B cell (primary cell): ENCODE measurements around the gene TMEM52B. TPM values are rescaled to one million over a fixed set of nuclear protein-coding genes. Genes with fewer than 3 reads are reported as not detected.

Experiments used
- ATAC-seq: fragments of 200-7000 bp; cut with Tn5 transposase; one replicate; pipeline ENCODE4 v1.10.0; 2021; ENCODE audit warnings: low read depth, mild to moderate bottlenecking, moderate number of reproducible peaks, moderate library complexity
- CTCF ChIA-PET: fragments of 350-600 bp; sonication (Branson Sonifier 250); formaldehyde crosslinking; loops from one replicate; lab custom pipeline; 2021; ENCODE audit warnings: antibody characterized with exemption, inconsistent platforms; lab: Charles Lee
- POLR2A ChIA-PET: fragments of 350-600 bp; sonication (Branson Sonifier 250); formaldehyde crosslinking; loops from one replicate; lab custom pipeline; 2021; ENCODE audit warnings: antibody characterized with exemption; lab: Charles Lee
- DNase-seq: peaks from one replicate; pipeline ENCODE4 v3.0.0; 2013
- H2AFZ ChIP-seq: 2 replicates; pipeline ENCODE4 v1.6.1; 2012; ENCODE audit warnings: mild to moderate bottlenecking, low read depth, low read length; ENCODE audit not compliant: insufficient read depth, poor library complexity, severe bottlenecking
- H3K27ac ChIP-seq, 2 donors: 1 replicate in 1 of 2; 2 replicates in 1 of 2; pipeline ENCODE4 v1.5.1; 2012 to 2013; ENCODE audit warnings: low read length in 2 of 2, mild to moderate bottlenecking in 2 of 2, moderate library complexity in 1 of 2
- H3K27me3 ChIP-seq, 4 experiments: fragments of 200-600 bp in 1 of 4; sonication (generic) in 1 of 4; replicated peaks in 1 of 4; 1 replicate in 2 of 4; 2 replicates in 2 of 4; pipeline versions ENCODE4 v1.6.1 to v1.7.0; 2013 to 2016; ENCODE audit warnings: low read length in 3 of 4, mild to moderate bottlenecking in 2 of 4, mixed read lengths in 1 of 4, moderate library complexity in 1 of 4; ENCODE audit not compliant: insufficient read depth in 4 of 4, control insufficient read depth in 3 of 4; ENCODE audit errors: control extremely low read depth in 1 of 4
- H3K36me3 ChIP-seq, 2 experiments: replicated peaks in 1 of 2; 1 replicate in 1 of 2; 2 replicates in 1 of 2; pipeline versions ENCODE4 v1.6.1 to v1.7.1; 2013; ENCODE audit warnings: low read length in 1 of 2; ENCODE audit not compliant: insufficient read depth in 2 of 2, control insufficient read depth in 1 of 2; ENCODE audit errors: control extremely low read depth in 1 of 2, extremely low read depth in 1 of 2
- H3K4me1 ChIP-seq, 2 donors: fragments of 200-600 bp in 1 of 2; sonication (generic) in 1 of 2; 1 replicate in 1 of 2; 2 replicates in 1 of 2; pipeline versions ENCODE4 v1.5.1 to v1.6.1; 2013 to 2017; ENCODE audit warnings: low read length in 2 of 2; ENCODE audit not compliant: control insufficient read depth in 2 of 2, insufficient read depth in 2 of 2
- H3K4me2 ChIP-seq: replicated peaks from 2 replicates; pipeline ENCODE3; 2012; ENCODE audit warnings: mild to moderate bottlenecking, low read depth, low read length; ENCODE audit not compliant: poor library complexity, severe bottlenecking
- H3K4me3 ChIP-seq, 5 experiments: fragments of 200-600 bp in 1 of 5; sonication (generic) in 1 of 5; 1 replicate in 3 of 5; 2 replicates in 2 of 5; pipeline versions ENCODE4 v1.5.1 to v1.7.0; 2011 to 2016; ENCODE audit warnings: low read length in 4 of 5, mild to moderate bottlenecking in 4 of 5, low read depth in 2 of 5, control low read depth in 1 of 5, moderate library complexity in 1 of 5; ENCODE audit not compliant: insufficient read depth in 1 of 5; ENCODE audit errors: control extremely low read depth in 1 of 5, extremely low read depth in 1 of 5
- H3K79me2 ChIP-seq: fragments of 200-600 bp; sonication (generic); one replicate; pipeline ENCODE4 v1.6.0; 2016; ENCODE audit warnings: low read length; ENCODE audit not compliant: control insufficient read depth, insufficient read depth
- H3K9ac ChIP-seq: fragments of 200-600 bp; sonication (generic); 2 replicates; pipeline ENCODE4 v1.6.1; 2017; ENCODE audit warnings: mild to moderate bottlenecking, low read length, moderate library complexity
- H3K9me3 ChIP-seq, 3 donors: one replicate each; pipeline versions ENCODE4 v1.6.1 to v1.7.1; 2013; ENCODE audit warnings: low read length in 2 of 3; ENCODE audit not compliant: control insufficient read depth in 2 of 3, insufficient read depth in 1 of 3; ENCODE audit errors: control extremely low read depth in 1 of 3
- H4K20me1 ChIP-seq: 2 replicates; pipeline ENCODE4 v1.6.0; 2012; ENCODE audit warnings: mild to moderate bottlenecking, low read length; ENCODE audit not compliant: insufficient read depth, control insufficient read depth, poor library complexity, severe bottlenecking
- H3K27ac Mint-ChIP-seq: one replicate; pipeline ENCODE4 v1.8.0; 2021; ENCODE audit warnings: mixed read lengths
- H3K27me3 Mint-ChIP-seq: one replicate; pipeline ENCODE4 v1.8.0; 2021; ENCODE audit warnings: mixed read lengths
- H3K4me1 Mint-ChIP-seq: one replicate; pipeline ENCODE4 v1.8.0; 2021; ENCODE audit warnings: mixed read lengths
- H3K4me3 Mint-ChIP-seq: one replicate; pipeline ENCODE4 v1.8.0; 2021; ENCODE audit warnings: mixed read lengths
- H3K9me3 Mint-ChIP-seq: one replicate; pipeline ENCODE4 v1.8.0; 2022; ENCODE audit warnings: mixed read lengths; ENCODE audit not compliant: insufficient read depth
- EZH2 ChIP-seq: IDR thresholded peaks from 2 replicates; pipeline ENCODE4 v1.6.1; 2012; ENCODE audit warnings: borderline replicate concordance, low read depth, mild to moderate bottlenecking, moderate library complexity, low read length; ENCODE audit not compliant: insufficient read depth, poor library complexity, severe bottlenecking
- WGBS: methylation state at CpG from one replicate; pipeline ENCODE4 v1.1.5; 2013; ENCODE audit warnings: missing lambda C conversion rate; ENCODE audit not compliant: insufficient coverage; 5-methylcytosine and 5-hydroxymethylcytosine counted together
- intact Hi-C: fragments of 100-400 bp; cut with micrococcal nuclease; formaldehyde crosslinking; loops from one replicate; pipeline ENCODE4 v1.10.0; 2022
- polyA plus RNA-seq: library from polyadenylated mRNA; depleted of rRNA; stranded (reverse); fragments of >200 nt; gene quantifications from 2 replicates; pipeline ENCODE4 v1.2.3, GENCODE V29; 2012
- total RNA-seq, 2 donors: library from RNA; stranded (reverse); fragments of 120-200 nt in 1 of 2; gene quantifications; 1 replicate in 1 of 2; 2 replicates in 1 of 2; pipeline versions ENCODE4 v1.2.3 to v1.2.4, GENCODE V29; 2013 to 2022
- TF ChIP-seq, protein P1 (sequence below): fragments of 200-600 bp; IDR thresholded peaks from one replicate; pipeline ENCODE4 v1.8.0; 2022; ENCODE audit warnings: antibody characterized with exemption, mild to moderate bottlenecking

The TMEM52B gene
- total and polyA plus RNA-seq, 2 donors (not counting 1 experiment from before 2014, with no cell fraction given), result 0.03 TPM; not detected in 1

DNA sequence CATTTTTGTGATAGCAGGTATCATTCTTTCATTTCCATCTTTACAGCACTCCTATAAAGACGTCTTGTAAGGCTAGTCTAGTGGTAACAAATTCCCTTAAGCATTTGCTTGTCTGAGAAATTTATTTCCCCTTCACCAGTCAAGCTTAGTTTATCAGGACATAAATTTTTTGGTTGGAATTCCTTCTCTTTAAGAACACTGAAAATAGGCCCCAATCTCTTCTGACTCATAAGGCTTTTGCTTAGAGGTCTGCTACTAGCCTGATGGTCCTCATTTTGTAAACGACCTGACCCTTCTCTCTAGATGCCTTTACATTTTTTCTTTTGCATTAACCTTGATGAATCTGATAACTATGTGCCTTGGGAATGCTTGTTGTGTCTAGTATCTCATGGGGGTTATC, 27.2 kb upstream of the TMEM52B start:
- peaks cover 12 to 14% of the 10 kb centered on the region in 2 donors for H3K4me1 ChIP-seq
- H3K27ac Mint-ChIP-seq, result no peak overlapping the region
- H4K20me1 ChIP-seq, result no peaks in the 10 kb centered on the region
- CTCF ChIA-PET, result interaction anchor here (0.7 to 2.7 kb wide), 9 partner anchors 8 to 410 kb away, joined by 3 to 30 read pairs (median 4); partner anchors contain the start of gene CLEC7A
- no peak overlapping the region for H3K9ac ChIP-seq
- H2AFZ ChIP-seq, result no peak overlapping the region
- peaks cover 27% of the 10 kb centered on the region for H3K27me3 Mint-ChIP-seq
- H3K4me1 Mint-ChIP-seq, result peaks cover 13% of the 10 kb centered on the region
- no peak overlapping the region for H3K4me3 Mint-ChIP-seq
- H3K27ac ChIP-seq, result no peak overlapping the region
- H3K4me3 ChIP-seq, result no peak overlapping the region
- peaks cover 0 to 7% (median 6%) of the 10 kb centered on the region in 3 donors for H3K9me3 ChIP-seq
- H3K36me3 ChIP-seq, result no peaks in the 10 kb centered on the region
- intact Hi-C loops, result loop anchor here (2.0 kb wide), 1 partner anchor 411 kb away; no protein-coding TSS in a partner anchor
- no peaks in the 10 kb centered on the region for H3K9me3 Mint-ChIP-seq
- no peak overlapping the region for H3K4me2 ChIP-seq
- no CpG with 5 or more reads among the region's 2 CpGs for WGBS
- POLR2A ChIA-PET, result no interaction called here
- no peak for ATAC-seq
- TF ChIP-seq EZH2, result no peak
- TF ChIP-seq, protein P1, sequence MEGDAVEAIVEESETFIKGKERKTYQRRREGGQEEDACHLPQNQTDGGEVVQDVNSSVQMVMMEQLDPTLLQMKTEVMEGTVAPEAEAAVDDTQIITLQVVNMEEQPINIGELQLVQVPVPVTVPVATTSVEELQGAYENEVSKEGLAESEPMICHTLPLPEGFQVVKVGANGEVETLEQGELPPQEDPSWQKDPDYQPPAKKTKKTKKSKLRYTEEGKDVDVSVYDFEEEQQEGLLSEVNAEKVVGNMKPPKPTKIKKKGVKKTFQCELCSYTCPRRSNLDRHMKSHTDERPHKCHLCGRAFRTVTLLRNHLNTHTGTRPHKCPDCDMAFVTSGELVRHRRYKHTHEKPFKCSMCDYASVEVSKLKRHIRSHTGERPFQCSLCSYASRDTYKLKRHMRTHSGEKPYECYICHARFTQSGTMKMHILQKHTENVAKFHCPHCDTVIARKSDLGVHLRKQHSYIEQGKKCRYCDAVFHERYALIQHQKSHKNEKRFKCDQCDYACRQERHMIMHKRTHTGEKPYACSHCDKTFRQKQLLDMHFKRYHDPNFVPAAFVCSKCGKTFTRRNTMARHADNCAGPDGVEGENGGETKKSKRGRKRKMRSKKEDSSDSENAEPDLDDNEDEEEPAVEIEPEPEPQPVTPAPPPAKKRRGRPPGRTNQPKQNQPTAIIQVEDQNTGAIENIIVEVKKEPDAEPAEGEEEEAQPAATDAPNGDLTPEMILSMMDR, result no peak
- no peaks in the 10 kb centered on the region for H3K79me2 ChIP-seq
- peaks cover 0 to 16% (median 12%) of the 10 kb centered on the region in 4 experiments for H3K27me3 ChIP-seq
- DNase-seq, result no peak

DNA sequence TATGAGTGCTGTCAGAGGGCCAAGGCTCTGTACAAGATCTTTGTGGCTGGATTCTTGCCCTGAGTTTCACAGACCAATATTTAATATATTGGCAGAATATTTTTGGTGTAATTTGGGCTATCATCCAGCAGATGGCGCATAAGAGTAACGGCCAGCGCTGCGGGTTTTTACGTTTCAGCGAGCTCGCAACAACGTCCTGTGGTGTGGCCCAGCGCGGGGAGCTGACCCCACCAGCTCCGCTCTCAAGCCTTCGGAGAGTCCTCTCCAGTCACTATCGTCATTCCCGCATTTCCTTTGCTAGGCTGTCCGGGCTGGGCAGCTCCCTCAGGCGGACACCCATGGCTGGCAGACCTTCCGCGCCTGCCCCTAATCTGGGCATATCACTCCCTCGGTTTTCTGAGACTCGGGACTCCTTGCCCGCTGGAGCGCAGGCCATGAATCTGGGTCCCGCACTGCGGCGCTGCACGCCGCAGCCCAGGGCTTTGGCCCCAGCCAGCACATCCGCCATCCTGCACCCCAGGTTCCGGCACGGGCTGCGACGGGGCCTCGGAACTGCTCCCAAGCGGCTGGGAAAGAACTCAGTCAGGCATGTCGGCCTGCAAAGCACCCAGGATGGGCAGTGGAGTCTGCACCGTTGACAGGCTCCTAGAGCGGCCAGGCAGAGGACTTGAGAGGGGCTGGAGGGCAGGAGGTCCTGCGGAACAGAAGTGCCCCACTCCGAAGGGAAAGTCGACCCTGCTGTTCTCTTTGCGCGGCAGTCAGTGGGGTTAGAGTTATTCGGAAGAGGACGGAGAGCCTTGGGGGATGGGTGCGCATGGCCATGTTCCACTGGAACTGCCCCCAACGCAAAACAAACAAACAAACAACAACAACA, 25.3 kb upstream of the TMEM52B start:
- peak overlapping the region; percentile 76 for H2AFZ ChIP-seq
- no peak overlapping the region for H3K27ac Mint-ChIP-seq
- peak overlapping the region; percentile 90 for H3K4me2 ChIP-seq
- peaks cover 12 to 14% of the 10 kb centered on the region in 2 donors for H3K4me1 ChIP-seq
- peaks cover 0 to 16% (median 12%) of the 10 kb centered on the region in 4 experiments for H3K27me3 ChIP-seq
- no peaks in the 10 kb centered on the region for H3K36me3 ChIP-seq
- peaks cover 0 to 11% (median 0%) of the 10 kb centered on the region in 3 donors for H3K9me3 ChIP-seq
- no peak for TF ChIP-seq EZH2
- TF ChIP-seq, protein P1, result peak; percentile 95
- ATAC-seq (peak; percentile 75), DNase-seq (peak; percentile 77)
- H3K79me2 ChIP-seq, result no peaks in the 10 kb centered on the region
- ChIA-PET POLR2A (no interaction called here), CTCF (interaction anchor here (0.7 to 2.7 kb wide), 25 partner anchors 11 to 1334 kb away, joined by 3 to 30 read pairs (median 4); partner anchors contain the start of genes CLEC7A and OLR1)
- no peak overlapping the region for H3K27ac ChIP-seq
- intact Hi-C loops, result loop anchor here (1.0 to 2.0 kb wide), 2 partner anchors 37 to 409 kb away; no protein-coding TSS in a partner anchor
- no peaks in the 10 kb centered on the region for H3K9me3 Mint-ChIP-seq
- H3K4me3 ChIP-seq, result peak overlapping the region; percentile 32 to 79 (median 68)
- WGBS, result under 1% methylated on average over 38 of the region's 46 CpGs
- H4K20me1 ChIP-seq, result no peaks in the 10 kb centered on the region
- H3K4me1 Mint-ChIP-seq, result peaks cover 17% of the 10 kb centered on the region
- peaks cover 31% of the 10 kb centered on the region for H3K27me3 Mint-ChIP-seq
- H3K4me3 Mint-ChIP-seq, result peak overlapping the region; percentile 92
- H3K9ac ChIP-seq, result peak overlapping the region; percentile 69
